Activated T-cell treated with anti-CD3 and anti-CD28 coated beads for 24 hours (primary cell): ENCODE data around the gene FAM149A.
A peak's percentile ranks its signal among the peaks of the same experiment; 100 is the strongest.

Source experiments
- DNase-seq: peaks from one replicate; pipeline ENCODE4 v3.0.0-alpha.2; 2020; ENCODE audit warnings: low read depth

The FAM149A gene

DNA sequence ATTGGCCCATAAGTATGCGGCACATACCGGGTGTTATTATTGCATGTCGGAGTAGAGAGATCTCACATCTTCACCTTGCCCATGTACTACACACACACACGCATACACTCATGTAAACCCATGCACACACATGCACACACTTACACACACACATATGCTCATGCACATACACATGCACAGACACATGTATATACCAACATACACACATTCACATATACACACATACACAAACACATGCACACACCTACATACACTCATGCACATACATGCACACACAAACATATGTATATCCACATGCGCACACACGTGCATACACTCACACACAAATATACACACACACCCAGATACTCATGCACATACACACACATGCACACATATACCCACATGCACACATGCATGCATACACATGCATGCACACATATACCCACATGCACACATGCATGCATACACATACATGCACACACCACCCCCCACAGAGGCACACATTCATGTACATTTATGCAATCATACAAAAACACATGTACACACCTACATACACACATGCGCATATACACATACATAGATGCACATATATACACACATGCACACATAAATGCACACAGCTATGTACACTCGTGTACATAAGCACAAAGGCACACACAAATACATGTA, 98.1 kb downstream of the FAM149A start:
- no peak for DNase-seq

DNA sequence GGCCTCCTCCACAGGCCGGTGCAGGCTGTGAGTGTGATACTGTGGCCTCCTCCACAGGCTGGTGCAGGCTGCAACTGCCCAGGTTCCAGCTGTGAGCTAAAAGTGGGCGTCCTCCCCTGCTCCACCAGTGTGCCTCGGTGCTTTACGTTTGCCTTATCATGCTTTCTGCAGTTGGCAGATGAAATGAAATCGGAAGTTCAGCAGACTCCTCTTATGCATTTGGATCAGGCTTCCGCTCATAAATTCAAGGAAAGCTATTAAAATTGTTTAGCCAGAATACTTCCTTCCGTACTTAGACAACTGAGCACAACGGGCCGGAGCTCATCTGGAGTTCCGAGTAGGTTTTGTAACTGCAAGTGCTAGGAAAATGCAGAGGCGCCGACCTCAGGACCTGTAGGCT, 98.9 kb downstream of the FAM149A start:
- DNase-seq = no peak

DNA sequence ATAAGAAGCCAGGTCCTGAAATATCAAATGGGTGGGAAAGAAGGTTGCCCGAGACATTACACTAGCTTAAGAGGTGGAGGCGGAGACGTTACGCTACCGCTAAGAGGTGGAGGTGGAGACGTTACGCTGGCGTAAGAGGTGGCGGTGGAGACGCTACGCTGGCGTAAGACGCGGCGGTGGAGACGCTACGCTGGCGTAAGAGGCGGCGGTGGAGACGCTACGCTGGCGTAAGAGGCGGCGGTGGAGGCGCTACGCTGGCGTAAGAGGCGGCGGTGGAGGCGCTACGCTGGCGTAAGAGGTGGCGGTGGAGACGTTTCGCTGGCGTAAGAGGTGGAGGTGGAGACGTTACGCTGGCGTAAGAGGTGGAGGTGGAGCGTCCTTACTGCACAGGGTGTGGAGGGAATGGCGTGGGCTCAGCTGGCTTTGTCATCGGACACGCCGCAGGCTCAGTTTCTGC, 99.6 kb downstream of the FAM149A start:
- DNase-seq = peak; percentile 64

DNA sequence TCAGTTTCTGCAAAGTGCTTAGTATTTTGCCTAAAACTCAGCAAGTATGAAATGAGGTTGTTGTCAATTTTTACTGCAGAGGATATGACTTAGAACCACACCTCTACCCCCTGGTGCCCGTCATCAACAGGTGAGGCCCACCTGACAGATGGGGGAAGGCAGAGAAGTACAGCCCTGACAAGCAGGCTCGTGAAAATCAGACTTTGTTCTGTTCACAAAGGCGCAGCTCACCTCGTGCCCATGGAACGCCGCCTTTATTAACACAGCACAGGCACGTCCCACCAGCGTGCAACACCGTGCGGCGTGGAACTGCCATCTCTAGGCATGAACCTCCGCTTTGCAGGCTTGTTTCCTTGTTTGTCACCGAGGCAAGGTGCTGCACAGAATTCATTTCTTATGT, 100.2 kb downstream of the FAM149A start:
- no peak for DNase-seq

DNA sequence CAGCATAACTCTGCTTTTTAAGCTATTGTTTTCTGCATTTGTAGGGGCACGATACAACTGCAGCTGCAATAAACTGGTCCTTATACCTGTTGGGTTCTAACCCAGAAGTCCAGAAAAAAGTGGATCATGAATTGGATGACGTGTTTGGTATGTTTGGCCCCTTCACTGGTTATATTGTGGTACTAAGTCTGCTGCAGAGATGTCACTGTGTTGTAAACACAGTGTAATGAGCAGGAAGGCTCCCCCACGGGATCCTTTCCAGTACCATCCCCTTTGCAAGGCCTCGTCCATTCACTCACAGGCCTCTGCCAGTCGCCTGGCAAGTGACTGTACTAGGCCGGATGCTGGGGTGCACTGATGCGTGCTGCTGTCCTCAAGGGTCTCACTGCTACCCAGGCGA, 100.7 kb downstream of the FAM149A start:
- DNase-seq = no peak

DNA sequence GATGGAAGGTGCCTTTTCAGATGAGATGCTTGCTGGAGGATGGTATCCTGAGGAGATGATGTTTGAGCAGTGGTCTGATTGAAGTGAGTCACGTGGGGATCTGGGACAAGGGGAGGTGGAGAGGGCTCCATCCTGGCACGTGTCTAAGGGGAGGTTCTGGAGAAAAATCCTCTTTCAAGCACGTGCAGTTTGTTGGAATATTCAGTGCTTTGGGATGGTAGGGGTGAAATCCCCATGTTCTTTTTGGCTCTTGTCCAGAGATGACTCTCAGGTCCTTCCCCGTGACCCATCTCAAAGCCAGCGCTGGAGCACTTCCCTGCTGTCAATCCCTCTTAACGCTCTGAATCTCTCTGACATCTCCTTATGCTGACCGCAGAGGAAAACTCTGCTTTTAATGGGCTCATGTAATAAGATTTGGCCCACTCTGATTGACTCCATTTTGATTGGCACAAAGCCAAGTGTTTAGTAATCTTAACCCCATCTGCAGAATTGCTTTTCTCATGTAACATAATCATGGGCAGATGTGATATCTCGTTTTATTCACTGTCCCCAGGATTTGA, 112.0 kb downstream of the FAM149A start:
- no peak for DNase-seq

DNA sequence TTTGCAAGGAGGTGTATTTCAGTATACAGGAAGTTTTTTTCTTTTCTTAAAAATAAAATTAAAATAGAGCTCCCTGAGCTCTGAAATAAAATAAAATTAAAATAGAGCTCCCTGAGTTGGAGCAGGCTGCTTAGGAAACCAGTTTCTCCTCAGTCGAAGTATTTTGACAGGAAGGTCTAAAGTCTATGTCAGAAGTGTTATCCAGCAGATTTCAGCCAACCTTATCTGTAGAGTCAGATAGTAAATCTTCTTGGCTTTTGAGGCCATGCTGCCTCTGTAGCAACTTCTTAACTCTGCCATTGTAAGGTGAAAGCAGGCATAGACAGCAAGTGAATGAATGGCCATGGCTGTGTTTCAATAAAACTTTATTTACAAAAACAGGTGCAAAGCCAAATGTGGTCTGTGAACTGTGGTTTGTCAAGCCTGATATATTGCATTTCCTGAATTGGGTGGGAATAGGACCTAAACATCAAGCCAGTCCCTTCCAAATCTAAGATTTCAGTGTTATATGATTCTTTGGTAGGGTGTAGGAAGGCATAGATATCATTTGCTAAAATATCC, 113.3 kb downstream of the FAM149A start:
- no peak for DNase-seq

DNA sequence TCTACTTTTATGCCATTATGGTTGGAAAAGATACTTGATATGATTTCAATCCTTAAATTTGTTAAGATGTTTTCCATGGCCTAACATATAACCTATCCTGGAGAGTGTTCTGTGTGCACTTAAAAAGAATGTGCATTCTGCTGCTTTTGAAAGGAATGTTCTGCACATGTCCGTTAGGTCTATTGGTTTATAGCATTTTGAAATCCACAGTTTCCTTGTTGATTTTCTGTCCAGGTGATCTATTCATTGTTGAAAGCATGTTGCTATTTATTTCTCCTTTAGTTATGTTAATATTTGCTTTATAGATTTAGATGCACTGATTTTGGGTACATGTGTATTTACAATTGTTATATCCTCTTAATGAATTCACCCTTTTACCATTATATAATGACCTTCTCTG, 117.1 kb downstream of the FAM149A start:
- DNase-seq = no peak
